ENCODE results near the gene PSME1.
A peak's percentile ranks its signal among the peaks of the same experiment; 100 is the strongest.

Gene PSME1

DNA sequence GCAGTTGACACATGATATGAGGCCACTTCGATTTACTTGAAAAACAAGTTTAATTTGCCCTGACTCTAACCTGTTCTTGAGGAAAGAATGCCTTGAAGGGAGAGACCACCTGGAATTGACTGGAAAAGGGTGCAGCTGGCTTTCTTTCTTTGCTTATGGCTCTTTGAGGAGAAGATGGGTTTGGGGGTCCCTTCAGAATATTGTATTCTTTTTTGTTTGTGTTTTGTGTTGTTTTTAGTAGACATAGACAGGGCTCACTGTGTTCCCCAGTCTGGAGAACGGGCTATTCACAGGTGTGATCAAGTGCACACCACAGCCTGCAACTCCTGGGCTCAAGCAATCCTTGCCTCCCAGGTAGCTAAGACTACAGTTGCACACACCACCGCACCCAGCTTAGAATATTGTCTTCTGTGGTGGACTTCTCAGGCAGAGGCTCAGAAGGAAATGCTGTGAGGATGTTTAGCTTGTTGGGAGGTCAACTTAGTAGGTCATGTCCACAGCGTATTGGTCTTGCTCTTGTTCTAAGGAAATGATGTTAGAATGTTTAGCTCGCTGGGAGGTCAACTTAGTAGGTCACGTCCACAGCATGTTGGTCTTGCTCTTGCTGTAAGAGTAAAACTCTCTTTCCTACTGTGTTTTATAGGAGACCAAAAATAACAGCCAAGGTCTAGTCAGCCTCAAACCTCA, 19.7 kb upstream of the PSME1 start:
- peak overlapping the region; percentile 84 to 93 for H3K9ac ChIP-seq (ENCODE audit: low read depth in 1 of 2, low read length in 2 of 2)
- peaks cover 15 to 18% of the 10 kb centered on the region in 2 donors for H3K4me1 ChIP-seq (ENCODE audit: control insufficient read depth in 2 of 2, insufficient read depth in 2 of 2, low read length in 2 of 2)
- no peaks in the 10 kb centered on the region for H3K27me3 ChIP-seq (ENCODE audit: control insufficient read depth in 2 of 2, insufficient read depth in 2 of 2, low read length in 2 of 2)
- H3K27ac ChIP-seq (ENCODE audit: low read depth in 2 of 2, low read length in 2 of 2) = no peak overlapping the region
- H3K4me3 ChIP-seq (ENCODE audit: low read length in 2 of 2) = peak overlapping the region; percentile 78 to 95
- no peaks in the 10 kb centered on the region for H3K9me3 ChIP-seq (ENCODE audit: control insufficient read depth in 2 of 2, low read length in 2 of 2)
- peaks cover 35 to 41% of the 10 kb centered on the region in 2 donors for H3K36me3 ChIP-seq (ENCODE audit: control insufficient read depth in 2 of 2, insufficient read depth in 2 of 2, low read length in 2 of 2)

DNA sequence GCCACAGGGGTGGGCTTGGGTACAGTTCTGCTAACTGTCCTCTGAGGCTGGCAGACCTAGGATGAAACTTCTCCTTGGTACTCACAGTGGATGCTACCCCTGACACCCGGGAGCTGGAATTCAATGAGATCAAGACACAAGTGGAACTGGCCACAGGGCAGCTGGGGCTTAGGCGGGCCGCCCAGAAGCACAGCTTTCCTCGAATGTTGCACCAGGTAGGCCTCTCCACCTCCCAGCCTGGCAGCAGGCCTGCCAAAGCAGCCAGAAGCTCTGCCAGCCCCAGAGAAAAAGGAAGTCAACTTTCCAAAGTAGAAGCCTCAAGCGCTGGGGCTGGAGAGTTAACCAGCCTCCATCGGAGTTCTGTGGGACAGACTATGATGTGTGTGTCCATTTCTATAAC, 18.8 kb upstream of the PSME1 start:
- Histone ChIP-seq H3K9ac (ENCODE audit: low read depth in 1 of 2, low read length in 2 of 2) (no peak overlapping the region), H3K36me3 (ENCODE audit: control insufficient read depth in 2 of 2, insufficient read depth in 2 of 2, low read length in 2 of 2) (peaks cover 43 to 50% of the 10 kb centered on the region in 2 donors), H3K27me3 (ENCODE audit: control insufficient read depth in 2 of 2, insufficient read depth in 2 of 2, low read length in 2 of 2) (no peaks in the 10 kb centered on the region), H3K4me1 (ENCODE audit: control insufficient read depth in 2 of 2, insufficient read depth in 2 of 2, low read length in 2 of 2) (peaks cover 15 to 18% of the 10 kb centered on the region in 2 donors), H3K9me3 (ENCODE audit: control insufficient read depth in 2 of 2, low read length in 2 of 2) (no peaks in the 10 kb centered on the region), H3K27ac (ENCODE audit: low read depth in 2 of 2, low read length in 2 of 2) (no peak overlapping the region), H3K4me3 (ENCODE audit: low read length in 2 of 2) (no peak overlapping the region)

DNA sequence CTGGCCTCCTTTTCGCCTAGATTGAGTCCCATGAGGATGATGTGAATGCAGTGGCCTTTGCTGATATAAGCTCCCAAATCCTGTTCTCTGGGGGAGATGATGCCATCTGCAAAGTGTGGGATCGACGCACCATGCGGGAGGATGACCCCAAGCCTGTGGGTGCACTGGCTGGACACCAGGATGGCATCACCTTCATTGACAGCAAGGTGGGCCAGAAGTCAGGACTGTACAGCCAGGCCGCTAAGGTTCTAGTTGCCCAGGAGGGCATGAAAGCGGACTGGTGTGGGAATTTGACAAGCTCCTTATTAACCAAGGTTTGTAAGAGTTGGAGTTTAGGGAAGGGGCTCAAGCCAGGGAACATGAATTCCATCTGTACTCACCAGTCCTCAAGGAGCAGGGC, 16.3 kb upstream of the PSME1 start:
- no peaks in the 10 kb centered on the region for H3K9me3 ChIP-seq (ENCODE audit: control insufficient read depth in 2 of 2, low read length in 2 of 2)
- H3K4me3 ChIP-seq (ENCODE audit: low read length in 2 of 2) = no peak overlapping the region
- H3K27me3 ChIP-seq (ENCODE audit: control insufficient read depth in 2 of 2, insufficient read depth in 2 of 2, low read length in 2 of 2) = no peaks in the 10 kb centered on the region
- H3K9ac ChIP-seq (ENCODE audit: low read depth in 1 of 2, low read length in 2 of 2) = no peak overlapping the region
- H3K4me1 ChIP-seq (ENCODE audit: control insufficient read depth in 2 of 2, insufficient read depth in 2 of 2, low read length in 2 of 2) = peaks cover 10 to 13% of the 10 kb centered on the region in 2 donors
- H3K36me3 ChIP-seq (ENCODE audit: control insufficient read depth in 2 of 2, insufficient read depth in 2 of 2, low read length in 2 of 2) = peaks cover 65 to 66% of the 10 kb centered on the region in 2 donors
- H3K27ac ChIP-seq (ENCODE audit: low read depth in 2 of 2, low read length in 2 of 2) = no peak overlapping the region

DNA sequence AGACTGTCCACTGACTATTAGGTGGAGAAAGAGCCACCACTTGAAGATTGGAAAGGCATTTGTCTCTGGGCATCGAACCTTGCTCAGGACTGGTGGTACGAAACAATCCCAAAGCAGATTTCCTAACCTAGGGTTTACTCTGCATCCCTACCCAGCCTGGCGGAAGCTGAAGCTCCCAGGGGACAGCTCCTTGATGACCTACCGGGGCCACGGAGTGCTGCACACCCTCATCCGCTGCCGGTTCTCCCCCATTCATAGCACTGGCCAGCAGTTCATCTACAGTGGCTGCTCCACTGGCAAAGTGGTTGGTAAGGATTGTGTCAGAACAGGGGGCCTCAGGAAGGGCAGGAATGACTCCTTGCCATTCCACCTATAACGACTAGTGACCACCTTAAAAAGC, 14.8 kb upstream of the PSME1 start:
- Histone ChIP-seq H3K4me1 (ENCODE audit: control insufficient read depth in 2 of 2, insufficient read depth in 2 of 2, low read length in 2 of 2) (peaks cover 4 to 5% of the 10 kb centered on the region in 2 donors), H3K27ac (ENCODE audit: low read depth in 2 of 2, low read length in 2 of 2) (no peak overlapping the region), H3K4me3 (ENCODE audit: low read length in 2 of 2) (no peak overlapping the region), H3K27me3 (ENCODE audit: control insufficient read depth in 2 of 2, insufficient read depth in 2 of 2, low read length in 2 of 2) (no peaks in the 10 kb centered on the region), H3K36me3 (ENCODE audit: control insufficient read depth in 2 of 2, insufficient read depth in 2 of 2, low read length in 2 of 2) (peaks cover 66 to 67% of the 10 kb centered on the region in 2 donors), H3K9ac (ENCODE audit: low read depth in 1 of 2, low read length in 2 of 2) (no peak overlapping the region), H3K9me3 (ENCODE audit: control insufficient read depth in 2 of 2, low read length in 2 of 2) (no peaks in the 10 kb centered on the region)

DNA sequence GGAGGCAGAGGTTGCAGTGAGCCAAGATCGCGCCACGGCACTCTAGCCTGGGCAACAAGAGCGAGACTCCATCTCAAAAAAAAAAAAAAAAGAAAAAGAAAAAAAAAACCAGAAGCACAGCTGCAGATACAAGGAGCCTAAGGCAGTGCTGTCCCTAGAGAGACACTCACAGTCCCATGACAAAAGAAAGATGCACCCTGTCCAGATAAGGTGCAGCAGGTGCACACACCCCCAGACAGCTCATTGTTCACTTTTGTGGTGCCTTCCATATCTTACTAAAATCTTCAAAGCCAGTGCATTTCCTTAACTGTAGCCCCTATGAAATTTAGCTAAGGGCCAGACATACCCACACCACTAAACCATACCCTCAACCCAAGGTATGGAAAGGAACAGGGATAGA, 13.6 kb upstream of the PSME1 start:
- no peak overlapping the region for H3K27ac ChIP-seq (ENCODE audit: low read depth in 2 of 2, low read length in 2 of 2)
- H3K4me1 ChIP-seq (ENCODE audit: control insufficient read depth in 2 of 2, insufficient read depth in 2 of 2, low read length in 2 of 2) = no peaks in the 10 kb centered on the region
- H3K9me3 ChIP-seq (ENCODE audit: control insufficient read depth in 2 of 2, low read length in 2 of 2) = no peaks in the 10 kb centered on the region
- no peaks in the 10 kb centered on the region for H3K27me3 ChIP-seq (ENCODE audit: control insufficient read depth in 2 of 2, insufficient read depth in 2 of 2, low read length in 2 of 2)
- H3K9ac ChIP-seq (ENCODE audit: low read depth in 1 of 2, low read length in 2 of 2) = no peak overlapping the region
- H3K4me3 ChIP-seq (ENCODE audit: low read length in 2 of 2) = no peak overlapping the region
- peaks cover 57 to 67% of the 10 kb centered on the region in 2 donors for H3K36me3 ChIP-seq (ENCODE audit: control insufficient read depth in 2 of 2, insufficient read depth in 2 of 2, low read length in 2 of 2)

DNA sequence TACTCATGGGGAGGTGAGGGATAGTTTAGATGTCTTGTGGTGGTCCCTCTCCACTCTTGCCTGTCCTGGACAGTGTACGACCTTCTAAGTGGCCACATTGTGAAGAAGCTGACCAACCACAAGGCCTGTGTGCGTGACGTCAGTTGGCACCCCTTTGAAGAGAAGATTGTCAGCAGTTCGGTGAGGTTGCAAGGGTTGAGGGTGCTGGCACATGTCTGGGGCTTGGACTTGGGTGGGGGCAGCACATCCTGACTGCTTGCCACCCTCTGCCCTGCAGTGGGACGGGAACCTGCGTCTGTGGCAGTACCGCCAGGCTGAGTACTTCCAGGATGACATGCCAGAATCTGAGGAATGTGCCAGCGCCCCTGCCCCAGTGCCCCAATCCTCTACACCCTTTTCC, 13.1 kb upstream of the PSME1 start:
- Histone ChIP-seq H3K4me3 (ENCODE audit: low read length in 2 of 2) (no peak overlapping the region), H3K9ac (ENCODE audit: low read depth in 1 of 2, low read length in 2 of 2) (no peak overlapping the region), H3K4me1 (ENCODE audit: control insufficient read depth in 2 of 2, insufficient read depth in 2 of 2, low read length in 2 of 2) (no peaks in the 10 kb centered on the region), H3K9me3 (ENCODE audit: control insufficient read depth in 2 of 2, low read length in 2 of 2) (no peaks in the 10 kb centered on the region), H3K36me3 (ENCODE audit: control insufficient read depth in 2 of 2, insufficient read depth in 2 of 2, low read length in 2 of 2) (peaks cover 54 to 62% of the 10 kb centered on the region in 2 donors), H3K27me3 (ENCODE audit: control insufficient read depth in 2 of 2, insufficient read depth in 2 of 2, low read length in 2 of 2) (no peaks in the 10 kb centered on the region), H3K27ac (ENCODE audit: low read depth in 2 of 2, low read length in 2 of 2) (no peak overlapping the region)

DNA sequence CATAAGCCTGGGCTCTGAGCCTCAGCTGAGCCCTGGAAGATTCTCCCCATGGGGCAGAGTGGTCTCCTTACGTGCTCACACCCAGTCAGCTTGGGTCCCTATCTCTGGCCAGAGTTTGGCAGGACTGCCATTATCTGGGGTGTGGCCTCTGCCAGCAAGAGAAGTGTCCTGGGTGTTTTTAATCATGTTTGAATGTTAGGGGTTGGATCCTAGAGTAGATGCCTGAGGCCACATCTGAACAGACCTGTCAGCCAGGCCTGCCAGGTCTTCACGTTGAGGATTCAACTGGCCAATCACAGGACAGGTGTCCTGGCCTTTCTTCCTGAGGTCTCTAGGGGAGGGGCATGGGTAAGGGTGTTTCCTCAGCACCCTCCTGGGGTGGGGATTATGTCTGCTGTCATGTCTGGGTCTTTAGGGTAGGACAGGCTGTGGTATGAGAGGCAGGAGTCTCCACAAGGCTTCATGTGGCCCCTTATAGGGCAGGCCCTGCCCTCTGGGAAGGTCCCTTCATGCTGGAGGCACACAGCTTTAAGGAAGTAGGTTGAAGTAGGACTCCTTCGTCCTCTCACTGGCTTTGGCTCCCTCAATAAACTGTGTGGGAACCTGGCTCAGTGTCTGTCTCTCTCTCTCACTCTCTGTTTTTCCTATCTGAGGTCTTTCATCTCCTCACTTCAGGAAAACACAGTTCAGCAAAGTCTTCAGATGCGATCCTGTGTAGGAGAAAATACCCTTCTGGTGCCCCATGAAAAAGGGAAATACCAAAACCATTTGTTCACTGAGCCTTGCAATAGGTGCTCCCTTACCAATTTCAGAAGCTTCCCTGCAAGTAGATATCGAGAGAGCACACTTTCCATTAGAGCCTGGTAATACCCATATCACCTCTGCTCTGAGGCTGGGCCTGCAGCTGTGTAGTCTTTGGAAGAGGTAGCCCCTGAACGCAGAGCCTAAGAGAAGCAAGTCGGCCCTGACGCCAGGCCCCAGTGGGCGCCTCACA, 12.3 kb upstream of the PSME1 start:
- Histone ChIP-seq H3K36me3 (ENCODE audit: control insufficient read depth in 2 of 2, insufficient read depth in 2 of 2, low read length in 2 of 2) (peaks cover 45 to 53% of the 10 kb centered on the region in 2 donors), H3K4me1 (ENCODE audit: control insufficient read depth in 2 of 2, insufficient read depth in 2 of 2, low read length in 2 of 2) (no peaks in the 10 kb centered on the region), H3K27me3 (ENCODE audit: control insufficient read depth in 2 of 2, insufficient read depth in 2 of 2, low read length in 2 of 2) (no peaks in the 10 kb centered on the region), H3K4me3 (ENCODE audit: low read length in 2 of 2) (no peak overlapping the region), H3K9ac (ENCODE audit: low read depth in 1 of 2, low read length in 2 of 2) (no peak overlapping the region), H3K27ac (ENCODE audit: low read depth in 2 of 2, low read length in 2 of 2) (no peak overlapping the region), H3K9me3 (ENCODE audit: control insufficient read depth in 2 of 2, low read length in 2 of 2) (no peaks in the 10 kb centered on the region)

DNA sequence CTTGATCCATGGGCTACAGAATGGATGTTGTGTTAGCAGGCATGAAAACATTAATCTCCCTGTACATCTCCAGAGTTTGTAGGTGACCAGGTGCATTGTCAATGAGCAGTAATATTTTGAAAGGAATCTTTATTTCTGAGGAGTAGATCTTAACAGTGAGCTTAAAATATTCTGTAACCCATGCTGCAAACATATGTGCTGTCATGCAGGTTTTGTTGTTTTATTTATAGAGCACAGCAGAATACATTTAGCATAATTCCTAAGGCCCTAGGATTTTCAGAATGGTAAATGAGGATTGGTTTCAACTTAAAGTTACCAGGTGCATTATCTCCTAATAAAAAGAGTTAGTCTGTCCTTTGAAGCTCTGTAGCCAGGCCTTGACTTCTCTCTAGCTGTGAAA, 9.1 kb upstream of the PSME1 start:
- H3K4me1 ChIP-seq (ENCODE audit: control insufficient read depth in 2 of 2, insufficient read depth in 2 of 2, low read length in 2 of 2) = no peaks in the 10 kb centered on the region
- H3K9me3 ChIP-seq (ENCODE audit: control insufficient read depth in 2 of 2, low read length in 2 of 2) = no peaks in the 10 kb centered on the region
- no peaks in the 10 kb centered on the region for H3K27me3 ChIP-seq (ENCODE audit: control insufficient read depth in 2 of 2, insufficient read depth in 2 of 2, low read length in 2 of 2)
- peaks cover 18 to 25% of the 10 kb centered on the region in 2 donors for H3K36me3 ChIP-seq (ENCODE audit: control insufficient read depth in 2 of 2, insufficient read depth in 2 of 2, low read length in 2 of 2)
- H3K9ac ChIP-seq (ENCODE audit: low read depth in 1 of 2, low read length in 2 of 2) = no peak overlapping the region
- no peak overlapping the region for H3K27ac ChIP-seq (ENCODE audit: low read depth in 2 of 2, low read length in 2 of 2)
- no peak overlapping the region for H3K4me3 ChIP-seq (ENCODE audit: low read length in 2 of 2)

DNA sequence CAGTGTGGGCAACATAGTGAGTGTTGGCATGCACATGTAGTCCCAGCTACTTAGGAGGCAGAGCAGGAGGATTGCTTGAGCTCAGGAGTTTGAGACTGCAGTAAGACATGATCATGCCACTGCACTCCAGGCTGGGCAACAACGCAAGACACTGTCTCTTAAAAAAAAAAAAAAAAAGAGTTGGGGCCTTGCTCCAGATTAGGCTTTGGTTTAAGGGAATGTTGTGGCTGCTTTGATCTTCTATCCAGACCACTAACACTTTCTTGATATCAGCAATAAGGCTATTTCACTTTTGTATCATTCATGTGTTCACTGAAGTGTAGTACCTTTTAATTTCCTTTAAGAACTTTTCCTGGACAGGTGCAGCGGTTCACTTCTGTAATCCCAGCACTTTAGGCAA, 8.3 kb upstream of the PSME1 start:
- Histone ChIP-seq H3K27ac (ENCODE audit: low read depth in 2 of 2, low read length in 2 of 2) (no peak overlapping the region), H3K27me3 (ENCODE audit: control insufficient read depth in 2 of 2, insufficient read depth in 2 of 2, low read length in 2 of 2) (no peaks in the 10 kb centered on the region)

DNA sequence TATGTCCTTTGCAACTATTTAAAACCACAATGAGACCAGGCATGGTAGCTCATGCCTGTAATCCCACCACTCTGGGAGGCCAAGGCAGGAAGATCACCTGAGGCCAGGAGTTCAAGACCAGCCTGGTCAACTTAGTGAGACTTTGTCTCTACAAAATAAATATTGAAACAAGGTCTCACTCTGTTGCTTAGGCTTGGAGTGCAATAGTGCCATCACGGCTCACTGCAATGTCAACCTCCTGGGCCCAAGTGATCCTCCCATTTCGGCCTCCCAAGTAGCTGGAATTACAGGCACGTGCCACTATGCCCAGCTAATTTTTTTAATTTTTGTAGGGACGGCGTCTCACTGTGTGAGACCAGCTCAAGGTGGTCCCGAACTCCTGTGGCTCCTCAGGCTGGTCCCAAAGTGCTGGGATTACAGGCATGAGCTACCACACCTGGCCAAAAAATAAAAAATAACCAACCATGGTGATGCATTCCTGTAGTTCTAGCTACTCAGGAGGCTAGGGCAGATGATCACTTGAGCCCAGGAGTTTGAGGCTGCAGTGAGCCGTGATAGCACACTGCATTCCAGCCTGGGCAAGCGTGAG, 6.5 kb upstream of the PSME1 start:
- Histone ChIP-seq H3K4me3 (ENCODE audit: low read length in 2 of 2) (no peak overlapping the region), H3K27me3 (ENCODE audit: control insufficient read depth in 2 of 2, insufficient read depth in 2 of 2, low read length in 2 of 2) (no peaks in the 10 kb centered on the region), H3K36me3 (ENCODE audit: control insufficient read depth in 2 of 2, insufficient read depth in 2 of 2, low read length in 2 of 2) (peaks cover 0 to 2% of the 10 kb centered on the region in 2 donors), H3K27ac (ENCODE audit: low read depth in 2 of 2, low read length in 2 of 2) (no peak overlapping the region), H3K4me1 (ENCODE audit: control insufficient read depth in 2 of 2, insufficient read depth in 2 of 2, low read length in 2 of 2) (no peaks in the 10 kb centered on the region), H3K9ac (ENCODE audit: low read depth in 1 of 2, low read length in 2 of 2) (no peak overlapping the region), H3K9me3 (ENCODE audit: control insufficient read depth in 2 of 2, low read length in 2 of 2) (no peaks in the 10 kb centered on the region)

More for the DNA sequence above, 8.3 kb upstream of the PSME1 start:
- peaks cover 12 to 20% of the 10 kb centered on the region in 2 donors for H3K36me3 ChIP-seq (ENCODE audit: control insufficient read depth in 2 of 2, insufficient read depth in 2 of 2, low read length in 2 of 2)
- no peaks in the 10 kb centered on the region for H3K9me3 ChIP-seq (ENCODE audit: control insufficient read depth in 2 of 2, low read length in 2 of 2)
- H3K9ac ChIP-seq (ENCODE audit: low read depth in 1 of 2, low read length in 2 of 2) = no peak overlapping the region
- no peaks in the 10 kb centered on the region for H3K4me1 ChIP-seq (ENCODE audit: control insufficient read depth in 2 of 2, insufficient read depth in 2 of 2, low read length in 2 of 2)
- no peak overlapping the region for H3K4me3 ChIP-seq (ENCODE audit: low read length in 2 of 2)

Measured in mucosa of rectum (tissue), 2 donors.